Endothelial cell of umbilical vein (primary cell): ENCODE measurements around the gene SHISA3. TPM values are rescaled to one million over a fixed set of nuclear protein-coding genes. Genes with fewer than 3 reads are reported as not detected.

Experiments
- BruUV-seq: library from RNA; stranded (reverse); fragments of 400-500 nt; replicated peaks from 2 replicates; lab custom pipeline; 2021; lab: Mats Ljungman, UMichigan
- CTCF ChIA-PET: fragments of 300-600, 350-600 bp; sonication (Branson Sonifier 250); formaldehyde crosslinking; loops from one replicate; lab custom pipeline; 2021; ENCODE audit warnings: antibody characterized with exemption, inconsistent platforms; lab: Charles Lee
- POLR2A ChIA-PET: fragments of 300-600, 350-600 bp; sonication (Branson Sonifier 250); formaldehyde crosslinking; loops from one replicate; lab custom pipeline; 2021; ENCODE audit warnings: antibody characterized with exemption, inconsistent platforms; lab: Charles Lee
- DNase-seq: peaks from one replicate; pipeline ENCODE4 v3.0.0-alpha.2; 2011; ENCODE audit warnings: low read depth, low spot score
- FAIRE-seq: peaks from 2 replicates; lab custom pipeline; 2011; peaks lifted over from hg19 to GRCh38; lab: Jason Lieb, UNC
- H2AFZ ChIP-seq: 2 replicates; pipeline ENCODE4 v1.6.0; 2012; ENCODE audit warnings: low read depth, low read length, control low read depth, inconsistent platforms
- H3K27ac ChIP-seq: 2 replicates; pipeline ENCODE4 v1.5.1; 2011; ENCODE audit warnings: low read depth, mild to moderate bottlenecking, control low read depth, low read length, moderate library complexity; ENCODE audit not compliant: insufficient read depth
- H3K27me3 ChIP-seq, 2 experiments: 2 replicates each; pipeline versions ENCODE4 v1.6.0 to v1.6.1; 2011; ENCODE audit warnings: low read length in 2 of 2, mixed read lengths in 1 of 2; ENCODE audit not compliant: control insufficient read depth in 2 of 2, insufficient read depth in 2 of 2
- H3K36me3 ChIP-seq, 2 experiments: 2 replicates in 1 of 2; 3 replicates in 1 of 2; pipeline ENCODE4 v1.5.1; 2011; ENCODE audit warnings: low read length in 2 of 2, mild to moderate bottlenecking in 1 of 2, moderate library complexity in 1 of 2; ENCODE audit not compliant: control insufficient read depth in 2 of 2, insufficient read depth in 2 of 2; ENCODE audit errors: extremely low read depth in 1 of 2
- H3K4me1 ChIP-seq: 3 replicates; pipeline ENCODE4 v1.5.1; 2011; ENCODE audit warnings: mild to moderate bottlenecking, low read length; ENCODE audit not compliant: control insufficient read depth, insufficient read depth; ENCODE audit errors: extremely low read depth
- H3K4me2 ChIP-seq: 2 replicates; pipeline ENCODE4 v1.6.1; 2011; ENCODE audit warnings: low read length, control low read depth, mixed read lengths; ENCODE audit not compliant: insufficient read depth
- H3K4me3 ChIP-seq, 3 experiments: fragments of 200-600 bp in 1 of 3; sonication (generic), shearing (Covaris generic) in 1 of 3; replicated peaks in 1 of 3; 2 replicates each; pipeline ENCODE4 v1.5.1; 2011 to 2016; ENCODE audit warnings: control low read depth in 3 of 3, low read length in 3 of 3, mild to moderate bottlenecking in 2 of 3, inconsistent platforms in 1 of 3, low read depth in 1 of 3, moderate library complexity in 1 of 3; ENCODE audit not compliant: insufficient read depth in 1 of 3
- H3K79me2 ChIP-seq: 2 replicates; pipeline ENCODE4 v1.6.0; 2012; ENCODE audit warnings: low read length, inconsistent platforms; ENCODE audit not compliant: control insufficient read depth, insufficient read depth
- H3K9ac ChIP-seq: replicated peaks from 2 replicates; pipeline ENCODE3; 2011; ENCODE audit warnings: low read length, control low read depth; ENCODE audit not compliant: insufficient read depth; ENCODE audit errors: extremely low read depth
- H3K9me1 ChIP-seq: replicated peaks from 3 replicates; pipeline ENCODE4 v1.6.0; 2011; ENCODE audit warnings: mild to moderate bottlenecking, low read length; ENCODE audit not compliant: control insufficient read depth, insufficient read depth; ENCODE audit errors: extremely low read depth
- H3K9me3 ChIP-seq: replicated peaks from 2 replicates; pipeline ENCODE4 v1.5.1; 2012; ENCODE audit warnings: low read length, inconsistent platforms; ENCODE audit not compliant: control insufficient read depth, insufficient read depth
- H4K20me1 ChIP-seq: replicated peaks from 2 replicates; pipeline ENCODE3; 2011; ENCODE audit warnings: mild to moderate bottlenecking, low read length; ENCODE audit not compliant: control insufficient read depth, insufficient read depth; ENCODE audit errors: extremely low read depth
- CTCF ChIP-seq, 2 donors: IDR thresholded peaks; 1 replicate in 1 of 2; 2 replicates in 1 of 2; pipeline ENCODE4 v1.5.1; 2011; ENCODE audit warnings: low read length in 2 of 2, mild to moderate bottlenecking in 2 of 2, moderate library complexity in 2 of 2, control low read depth in 1 of 2, inconsistent platforms in 1 of 2, low read depth in 1 of 2; ENCODE audit not compliant: insufficient read depth in 1 of 2; ENCODE audit errors: extremely low read depth in 1 of 2
- EZH2 ChIP-seq: IDR thresholded peaks from 2 replicates; pipeline ENCODE4 v1.6.1; 2012; ENCODE audit warnings: borderline replicate concordance, low read depth, mild to moderate bottlenecking, moderate library complexity, low read length, inconsistent platforms; ENCODE audit not compliant: severe bottlenecking
- FOS ChIP-seq: IDR thresholded peaks from 2 replicates; pipeline ENCODE4 v1.6.1; 2011; ENCODE audit warnings: mild to moderate bottlenecking, low read length, moderate library complexity, borderline replicate concordance; ENCODE audit not compliant: insufficient read depth
- GATA2 ChIP-seq: IDR thresholded peaks from 2 replicates; pipeline ENCODE4 v1.7.0; 2011; ENCODE audit warnings: low read depth, mild to moderate bottlenecking, moderate library complexity, mixed read lengths, low read length; ENCODE audit not compliant: insufficient read length, insufficient read depth
- JUN ChIP-seq: IDR thresholded peaks from 2 replicates; pipeline ENCODE4 v1.6.1; 2011; ENCODE audit warnings: borderline replicate concordance, low read depth; ENCODE audit not compliant: insufficient read length, insufficient read depth
- MYC ChIP-seq: IDR thresholded peaks from one replicate; pipeline ENCODE4 v1.6.1; 2011; ENCODE audit warnings: mild to moderate bottlenecking, low read depth, low read length
- POLR2A ChIP-seq: IDR thresholded peaks from 2 replicates; pipeline ENCODE4 v1.6.1; 2012; ENCODE audit warnings: low read depth, mild to moderate bottlenecking, control low read depth, low read length
- POLR2AphosphoS5 ChIP-seq: IDR thresholded peaks from 2 replicates; pipeline ENCODE4 v1.6.1; 2012; ENCODE audit warnings: low read depth, mild to moderate bottlenecking, control low read depth, low read length, moderate library complexity; ENCODE audit not compliant: insufficient read depth
- dilution Hi-C: fragments of 300-500 bp; cut with MboI; formaldehyde crosslinking; loops from one replicate; pipeline ENCODE4 v1.15.0; 2019; ENCODE audit warnings: low sequenced_read_pairs; ENCODE audit not compliant: extremely low pct_ligation_motif_present
- intact Hi-C: fragments of 100-400 bp; cut with micrococcal nuclease; formaldehyde crosslinking; loops from one replicate; pipeline ENCODE4 v1.10.0; 2022
- polyA plus RNA-seq, 4 experiments: library from polyadenylated mRNA; depleted of rRNA in 3 of 4; stranded (reverse) in 3 of 4; unstranded in 1 of 4; fragments of >200 nt; gene quantifications; 2 replicates each; pipeline versions ENCODE4 v1.2.1 to v1.2.3, GENCODE V29; 2011 to 2012; ENCODE audit warnings: missing spikeins in 1 of 4
- total RNA-seq: library from RNA; stranded (reverse); gene quantifications from 2 replicates; pipeline ENCODE4 v1.2.3, GENCODE V29; 2021
- TF ChIP-seq, protein P1 (sequence below): IDR thresholded peaks from 2 replicates; pipeline ENCODE4 v1.6.1; 2011; ENCODE audit not compliant: insufficient read depth, insufficient read length

SHISA3 gene
- total and polyA plus RNA-seq, 2 donors (not counting 3 experiments of a cell fraction or from before 2014, with no cell fraction given) = 12.0 to 16.6 TPM

DNA sequence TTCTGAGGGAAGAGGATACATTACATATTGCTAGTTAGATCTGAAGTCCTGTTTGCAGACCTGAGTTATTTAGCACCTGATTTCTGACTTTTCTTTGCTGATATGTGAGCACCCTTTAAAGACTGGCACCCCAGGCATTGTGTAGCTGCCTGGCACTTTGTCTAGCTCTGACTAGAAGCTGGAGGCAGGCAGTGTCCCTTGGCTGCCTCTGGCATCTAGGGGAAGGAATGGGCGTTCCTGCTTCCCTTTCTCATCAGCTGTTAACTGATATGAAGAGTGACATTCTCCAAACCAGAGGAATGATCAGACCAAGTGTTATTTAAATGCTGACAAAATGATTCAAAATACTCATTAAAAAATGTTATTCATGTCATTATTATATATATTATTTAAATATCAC is 30.3 kb upstream of the SHISA3 start:
- Histone ChIP-seq H3K27ac (no peak overlapping the region), H2AFZ (no peak overlapping the region), H3K4me1 (no peaks in the 10 kb centered on the region), H4K20me1 (no peaks in the 10 kb centered on the region), H3K4me2 (no peak overlapping the region), H3K9me3 (no peaks in the 10 kb centered on the region), H3K79me2 (no peaks in the 10 kb centered on the region), H3K9me1 (no peaks in the 10 kb centered on the region), H3K36me3 (no peaks in the 10 kb centered on the region), H3K9ac (no peak overlapping the region), H3K27me3 (no peaks in the 10 kb centered on the region), H3K4me3 (no peak overlapping the region)
- POLR2A ChIA-PET = no interaction called here
- DNase-seq = no peak
- CTCF ChIA-PET = interaction anchor here (1.5 kb wide), 1 partner anchor 153 kb away, joined by 10 read pairs; no protein-coding TSS in a partner anchor
- FAIRE-seq = no peak
- intact Hi-C loops (no loop called here), dilution Hi-C loops (no loop called here)
- TF ChIP-seq POLR2AphosphoS5 (no peak), GATA2 (no peak), JUN (no peak), POLR2A (no peak), FOS (no peak), CTCF (IDR thresholded peaks at IDR 0.05; ENCODE audit: extremely low read depth in 1 of 2, insufficient read depth in 1 of 2, low read depth in 1 of 2, low read length in 2 of 2) (no peak), MYC (no peak), EZH2 (no peak)
- TF ChIP-seq, protein P1, sequence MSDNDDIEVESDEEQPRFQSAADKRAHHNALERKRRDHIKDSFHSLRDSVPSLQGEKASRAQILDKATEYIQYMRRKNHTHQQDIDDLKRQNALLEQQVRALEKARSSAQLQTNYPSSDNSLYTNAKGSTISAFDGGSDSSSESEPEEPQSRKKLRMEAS = no peak
- no TSS peak for BruUV-seq
